GM21737 (cell line): Measurements from ENCODE around the gene LRRD1.
"Not testable (repeated sequence)": the region's sequence is repeated elsewhere in the genome, so short reads cannot be mapped to it uniquely, and the experiment has no call there.

Source experiments
- ATAC-seq: cut with Tn5 transposase; IDR thresholded peaks from one replicate; pipeline ENCODE4 v1.9.1; 2021; ENCODE audit warnings: mild to moderate bottlenecking, moderate library complexity; ENCODE audit not compliant: unreplicated experiment

The LRRD1 gene

DNA sequence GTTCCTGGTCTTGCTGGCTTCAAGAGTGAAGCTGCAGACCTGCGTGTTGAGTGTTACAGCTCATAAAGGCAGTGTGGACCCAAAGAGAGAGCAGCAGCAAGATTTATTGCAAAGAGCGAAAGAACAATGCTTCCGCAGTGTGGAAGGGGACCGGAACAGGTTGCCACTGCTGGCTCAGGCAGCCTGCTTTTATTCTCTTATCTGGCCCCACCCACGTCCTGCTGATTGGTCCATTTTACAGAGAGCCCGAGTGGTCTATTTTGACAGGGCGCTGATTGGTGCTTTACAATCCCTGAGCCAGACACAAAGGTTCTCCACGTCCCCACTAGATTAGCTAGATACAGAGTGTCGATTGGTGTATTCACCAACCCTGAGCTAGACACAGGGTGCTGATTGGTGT, 36.2 kb downstream of the LRRD1 start:
- not testable (repeated sequence) for ATAC-seq

DNA sequence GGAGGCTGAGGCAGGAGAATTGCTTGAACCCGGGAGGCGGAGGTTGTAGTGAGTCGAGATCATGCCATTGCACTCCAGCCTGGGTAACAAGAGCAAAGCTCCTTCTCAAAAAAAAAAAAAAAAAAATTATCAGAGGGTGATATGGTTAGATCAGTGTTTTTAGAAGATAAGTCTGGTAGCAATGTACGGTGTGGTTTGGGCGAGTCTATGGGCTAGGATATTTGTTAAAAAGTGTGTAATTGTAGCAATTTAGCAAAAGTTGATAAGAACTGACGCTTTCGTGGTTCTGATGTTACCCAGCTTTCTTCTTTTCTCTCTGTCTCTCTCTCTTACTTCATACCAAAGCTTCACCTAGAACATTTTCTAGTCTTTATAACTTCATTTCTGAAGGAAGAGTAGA, 37.8 kb downstream of the LRRD1 start:
- no peak for ATAC-seq

DNA sequence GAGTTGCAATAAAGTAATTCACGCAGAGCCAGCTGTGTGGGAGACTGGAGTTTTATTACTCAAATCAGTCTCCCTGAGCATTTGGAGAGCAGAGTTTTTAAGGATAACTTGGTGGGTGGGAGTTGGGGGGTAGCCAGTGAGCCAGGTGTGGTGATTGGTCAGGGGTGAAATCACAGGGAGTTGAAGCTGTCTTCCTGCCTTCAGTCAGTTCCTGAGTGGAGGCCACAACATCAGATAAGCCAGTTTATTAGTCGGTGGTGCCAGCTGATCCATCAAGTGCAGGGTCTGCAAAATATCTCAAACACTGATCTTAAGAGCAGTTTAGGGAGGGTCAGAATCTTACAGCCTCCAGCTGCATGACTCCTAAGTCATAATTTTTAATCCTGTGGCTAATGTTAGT, 41.4 kb downstream of the LRRD1 start:
- ATAC-seq, result no peak

DNA sequence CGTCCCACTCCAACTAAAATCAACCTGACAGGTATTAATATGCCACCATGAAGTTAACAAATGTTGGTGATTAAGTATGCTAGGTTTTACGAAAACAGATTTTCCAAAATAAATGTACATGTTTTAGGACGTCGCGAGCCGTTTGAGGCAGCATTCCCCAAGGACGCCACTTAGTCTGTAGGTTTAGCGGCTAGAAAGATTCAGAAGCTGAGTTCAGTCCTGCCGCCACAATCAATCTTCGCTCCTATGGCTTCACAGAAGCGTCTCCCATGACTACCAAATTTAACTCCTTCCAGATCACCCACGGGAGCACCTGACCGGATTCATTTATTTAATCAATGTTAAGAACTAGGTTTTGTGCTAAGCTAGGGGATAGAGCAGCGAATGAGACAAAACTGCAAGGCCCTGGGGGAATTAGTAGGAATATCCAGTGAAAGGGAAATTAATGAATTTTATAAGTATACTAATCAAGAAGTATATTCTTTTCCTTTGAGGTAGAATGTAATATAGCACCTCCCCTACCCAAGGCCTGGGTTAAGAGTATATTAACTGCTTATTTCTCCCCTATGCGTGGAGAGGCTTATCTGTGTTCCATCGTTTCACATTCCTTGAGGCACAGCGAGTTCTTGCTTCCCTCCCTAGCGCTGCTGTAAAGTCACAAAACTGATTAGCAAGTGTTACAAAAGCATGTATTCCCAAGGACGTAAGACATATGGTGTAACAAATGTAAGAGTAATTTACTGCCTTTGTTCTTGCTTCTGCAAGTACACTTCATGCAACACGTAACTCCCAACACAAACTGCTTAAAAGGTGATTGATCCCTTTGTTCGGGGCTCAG, 43.7 kb downstream of the LRRD1 start:
- no peak for ATAC-seq

DNA sequence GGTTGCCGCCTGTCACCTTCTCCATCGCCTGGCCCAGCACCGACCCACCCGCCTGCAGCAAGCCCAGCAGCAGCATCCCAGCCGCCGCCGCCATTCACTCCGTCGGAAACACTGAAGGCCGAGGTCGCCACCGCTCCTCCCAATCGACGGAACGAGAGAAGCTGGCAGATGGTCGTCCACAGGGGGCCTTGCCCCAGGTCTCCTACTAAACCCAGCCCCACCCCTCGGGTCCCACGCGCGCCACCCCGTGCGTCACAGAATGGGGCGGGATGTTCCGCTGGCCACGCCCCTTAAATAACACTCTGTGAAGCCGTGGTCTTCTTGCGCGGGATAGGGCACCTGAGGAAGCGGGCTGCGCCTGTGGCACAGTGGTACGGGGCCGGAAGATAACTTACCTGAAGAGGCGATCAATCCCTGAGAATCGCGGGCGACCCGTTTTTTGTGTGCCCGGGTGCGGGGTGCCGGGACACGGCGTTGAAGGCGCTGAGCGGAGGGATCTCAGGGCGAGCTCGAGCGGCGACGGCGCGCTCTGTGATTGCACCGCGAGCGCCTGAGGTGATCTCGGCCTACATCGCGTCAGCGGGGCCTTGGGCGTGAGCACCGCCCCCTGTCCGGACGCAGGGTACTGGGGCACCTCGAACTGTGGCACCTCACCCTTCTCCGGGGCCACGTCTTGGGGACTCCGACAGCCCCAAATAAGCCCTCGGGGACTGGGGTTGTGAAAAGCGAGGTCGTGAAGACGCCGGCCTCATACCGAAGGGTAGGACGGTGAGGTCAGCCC, 44.5 kb downstream of the LRRD1 start, which contains the start of gene CYP51A1:
Gene CYP51A1 (minus strand): TSS at position 207 of the 781 bp plus-strand sequence. CDS start 113 bp downstream, at position 94.
- peak; percentile 89 for ATAC-seq

DNA sequence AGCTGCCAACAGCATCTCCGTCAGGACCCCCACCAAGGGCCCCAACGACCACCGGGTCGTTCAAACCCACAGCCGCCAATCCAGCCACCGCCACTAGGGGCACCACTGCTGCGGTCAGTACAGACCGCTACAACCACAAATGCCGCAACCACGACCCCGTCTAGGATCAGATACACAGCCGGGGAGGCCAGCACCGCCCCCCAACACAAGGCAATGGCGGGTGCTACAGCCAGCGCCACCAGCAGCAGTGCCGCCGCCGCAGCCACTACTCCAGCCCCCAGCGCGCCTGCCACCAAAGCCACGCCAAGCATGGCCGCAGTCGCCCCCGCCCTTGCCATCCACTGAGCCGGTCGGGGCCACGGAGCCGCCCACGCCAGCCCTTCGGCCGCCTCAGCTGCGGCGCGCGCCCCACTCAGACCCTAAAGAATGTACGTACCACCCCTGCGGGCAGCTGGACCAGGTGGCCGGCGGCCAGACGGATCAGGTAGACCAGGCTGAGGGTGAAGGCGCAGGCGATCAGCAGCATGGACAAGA, 45.1 kb downstream of the LRRD1 start:
- ATAC-seq, result peak; percentile 26

DNA sequence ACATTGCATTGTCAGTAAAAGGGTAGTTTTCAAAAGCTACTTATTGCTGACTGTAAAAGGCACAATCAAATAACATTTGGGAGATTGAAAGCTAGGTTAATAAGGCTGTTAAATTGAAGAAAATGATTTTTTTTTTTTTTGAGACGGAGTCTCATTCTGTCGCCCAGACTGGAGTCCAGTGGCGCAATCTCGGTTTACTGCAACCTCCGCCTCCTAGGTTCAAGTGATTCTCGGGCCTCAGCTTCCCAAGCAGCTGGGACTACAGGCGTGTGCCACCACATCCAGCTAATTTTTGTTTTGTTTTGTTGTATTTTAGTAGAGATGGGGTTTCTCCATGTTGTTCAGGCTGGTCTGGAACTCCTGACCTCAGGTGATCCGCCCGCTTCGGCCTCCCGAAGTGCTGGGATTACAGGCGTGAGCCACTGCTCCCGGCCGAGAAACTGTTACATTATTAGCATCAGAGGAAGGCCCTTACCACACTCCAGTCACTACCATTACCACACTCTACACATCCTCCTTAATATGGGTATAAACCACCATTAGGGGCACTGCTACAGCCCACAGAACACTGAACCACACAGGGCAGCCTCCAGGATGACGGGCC, 45.7 kb downstream of the LRRD1 start:
- ATAC-seq, result no peak

DNA sequence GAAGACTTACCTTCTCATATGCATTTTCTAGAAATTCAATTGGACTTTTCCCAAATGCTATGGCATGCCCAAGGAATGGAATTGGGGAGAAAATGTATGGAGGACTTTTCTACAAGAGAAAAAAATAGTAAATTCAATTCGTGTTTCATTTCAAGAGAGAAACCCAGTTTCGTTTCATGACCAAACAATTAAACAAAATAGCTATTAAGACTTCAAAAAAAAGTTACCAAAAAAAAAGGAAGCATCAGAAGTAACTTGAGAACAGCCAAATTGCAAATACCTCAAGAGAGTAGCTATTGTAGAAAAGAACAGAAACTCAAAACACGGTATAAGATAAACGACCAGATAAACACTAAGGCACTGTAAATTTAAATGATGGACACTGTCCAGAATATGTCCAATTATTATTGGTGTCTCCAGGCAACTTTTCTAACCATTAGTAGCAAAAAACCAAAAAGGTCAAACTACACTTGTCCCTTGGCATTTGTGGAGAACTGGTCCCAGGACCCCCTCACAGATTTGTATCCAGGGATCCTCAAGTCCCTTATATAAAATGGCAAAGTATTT, 47.1 kb downstream of the LRRD1 start:
- no peak for ATAC-seq

DNA sequence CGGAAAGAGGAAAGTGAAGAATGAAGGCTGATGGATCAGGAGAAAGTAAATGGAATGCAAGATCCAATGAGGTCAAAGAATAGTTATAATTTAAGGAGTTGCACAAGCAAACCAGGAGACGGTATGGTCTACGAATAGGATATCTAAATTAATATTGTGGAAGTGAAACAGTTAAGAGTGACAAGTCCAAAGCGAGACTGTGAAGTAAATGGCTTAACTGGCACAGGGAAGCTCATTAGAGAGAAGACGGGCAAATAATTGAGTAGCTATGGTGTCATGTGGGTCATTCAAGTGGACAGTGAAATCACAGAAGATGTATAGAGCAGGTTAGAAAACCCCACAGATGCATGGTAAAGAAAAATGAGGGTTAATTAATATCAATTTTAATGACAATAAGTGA, 47.8 kb downstream of the LRRD1 start:
- ATAC-seq, result no peak

DNA sequence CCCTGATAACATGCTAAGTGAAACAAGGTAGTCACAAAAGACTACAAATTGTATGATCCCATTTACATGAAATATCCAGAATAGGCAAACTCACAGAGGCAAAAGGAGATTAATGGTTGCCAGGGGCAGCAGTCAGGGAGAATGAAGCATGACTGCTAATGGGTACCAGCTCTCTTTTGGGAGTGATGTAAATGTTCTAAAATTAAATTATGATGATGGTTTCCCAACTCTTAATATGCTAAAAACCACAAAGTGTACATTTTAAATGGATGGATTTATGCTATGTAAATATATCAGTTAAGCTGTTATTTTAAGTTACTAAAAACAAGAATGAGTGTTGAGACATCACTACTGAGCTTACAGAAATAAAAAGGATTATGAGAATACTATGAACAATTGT, 57.3 kb downstream of the LRRD1 start:
- no peak for ATAC-seq

DNA sequence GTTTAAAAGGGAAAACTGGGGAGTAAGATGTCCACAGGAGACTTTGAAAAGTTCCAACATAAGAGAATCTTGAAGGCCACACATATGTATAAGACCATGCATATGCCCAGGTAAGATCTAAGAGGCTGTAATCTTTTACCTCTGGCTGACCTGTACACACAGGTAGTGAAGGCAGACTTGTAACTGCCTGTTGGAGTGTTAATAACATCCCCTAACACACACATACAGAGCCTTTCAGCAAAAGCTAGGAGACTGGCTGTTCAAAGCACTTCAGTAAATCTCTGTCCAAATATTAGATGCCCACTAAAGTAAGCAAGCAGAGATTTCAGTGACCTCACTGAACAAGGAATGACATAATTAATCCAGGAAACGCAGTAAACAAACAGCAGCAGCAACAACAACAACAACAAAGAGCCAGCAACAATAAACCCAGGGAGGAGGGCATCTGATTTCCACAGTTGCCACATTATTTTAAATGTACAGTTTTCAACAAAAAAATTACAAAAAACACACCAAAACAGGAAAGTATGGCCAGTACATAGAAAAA, 59.7 kb downstream of the LRRD1 start:
- no peak for ATAC-seq

DNA sequence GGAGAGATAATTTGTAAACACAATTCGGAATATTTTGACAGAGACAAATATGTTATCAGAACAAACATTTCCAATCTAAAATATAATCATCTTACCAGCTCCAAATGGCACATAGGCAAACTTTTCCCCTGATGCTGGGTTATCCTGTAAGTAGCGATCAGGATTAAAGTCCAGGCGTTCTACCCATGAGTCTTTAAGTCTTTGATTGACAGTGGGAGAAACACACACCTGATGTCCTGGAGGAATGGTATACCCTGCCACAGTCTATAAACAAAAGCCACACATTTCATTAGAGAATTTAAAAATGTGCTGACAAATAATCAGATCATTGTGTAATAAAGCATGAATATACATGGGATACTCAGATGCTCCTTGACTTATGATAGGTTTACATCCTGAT, 62.0 kb downstream of the LRRD1 start:
- no peak for ATAC-seq

DNA sequence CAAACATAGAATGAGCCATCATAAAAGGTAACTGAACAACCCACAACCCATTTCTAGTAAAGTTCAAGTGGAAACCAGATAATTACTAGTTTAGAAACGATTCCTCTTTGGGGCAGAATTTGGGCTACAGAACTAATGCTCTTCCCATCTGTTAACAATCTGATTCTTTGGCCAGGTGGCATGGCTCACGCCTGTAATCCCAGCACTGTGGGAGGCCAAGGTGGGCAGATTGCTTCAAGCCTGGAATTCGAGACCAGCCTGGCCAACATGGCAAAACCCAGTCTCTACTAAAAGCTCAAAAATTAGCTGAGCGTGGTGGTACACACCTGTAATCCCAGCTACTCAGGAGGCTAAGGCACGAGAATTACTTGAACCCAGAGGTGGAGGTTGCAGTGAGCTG, 63.1 kb downstream of the LRRD1 start:
- no peak for ATAC-seq

DNA sequence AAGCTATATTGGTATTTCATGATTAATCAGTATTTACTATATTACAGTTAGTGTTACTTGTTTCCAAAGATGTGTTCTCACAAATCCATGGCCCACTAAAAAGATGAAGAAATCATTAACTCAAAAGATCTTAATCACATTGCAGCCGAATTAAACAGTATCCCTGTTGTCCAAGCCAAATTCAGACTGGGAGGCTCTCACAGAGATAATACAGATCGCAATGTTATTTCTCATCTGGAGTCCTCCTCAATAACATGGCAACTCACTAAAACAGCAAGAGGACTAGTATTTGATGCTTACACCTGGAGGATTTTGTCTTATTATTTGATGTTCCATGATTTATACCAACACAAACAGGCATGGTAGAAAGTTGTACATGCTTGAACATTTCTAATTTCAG, 68.1 kb downstream of the LRRD1 start:
- ATAC-seq, result no peak

DNA sequence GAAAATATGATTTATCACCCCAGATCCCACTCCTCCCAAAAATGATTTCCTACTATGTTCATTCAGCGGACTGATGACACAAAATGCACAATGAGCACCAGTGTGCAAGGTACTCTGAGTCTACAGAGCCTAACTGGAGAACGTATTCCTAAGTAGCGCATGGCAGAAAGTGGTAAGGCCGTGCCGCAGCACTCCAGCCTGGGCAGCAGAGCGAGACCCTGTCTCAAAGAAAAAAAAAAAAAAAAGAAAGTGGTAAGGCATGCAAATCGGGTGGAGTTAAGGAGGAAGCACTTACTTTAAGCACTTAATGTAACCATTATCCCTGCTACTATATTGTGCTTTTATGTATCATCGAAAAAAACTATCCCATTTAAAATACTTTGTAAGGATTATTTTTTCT, 70.1 kb downstream of the LRRD1 start:
- no peak for ATAC-seq

DNA sequence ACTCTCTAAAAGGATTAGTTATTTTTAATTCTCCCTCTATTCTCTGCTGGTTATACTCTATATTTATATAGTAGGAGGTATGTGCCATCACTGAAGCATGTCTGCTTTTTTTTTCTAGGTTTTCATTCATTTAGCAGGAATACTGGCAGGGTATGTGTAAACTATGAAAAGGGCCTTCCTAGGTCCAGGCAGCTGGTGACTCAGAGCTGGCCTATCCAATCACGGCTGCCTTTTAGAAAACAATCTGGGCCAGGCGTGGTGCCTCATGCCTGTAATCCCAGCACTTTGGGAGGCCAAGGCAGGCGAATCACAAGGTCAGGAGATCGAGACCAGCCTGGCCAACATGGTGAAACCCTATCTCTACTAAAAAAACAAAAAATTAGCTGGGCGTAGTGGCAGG, 76.1 kb downstream of the LRRD1 start:
- ATAC-seq, result not testable (repeated sequence)

DNA sequence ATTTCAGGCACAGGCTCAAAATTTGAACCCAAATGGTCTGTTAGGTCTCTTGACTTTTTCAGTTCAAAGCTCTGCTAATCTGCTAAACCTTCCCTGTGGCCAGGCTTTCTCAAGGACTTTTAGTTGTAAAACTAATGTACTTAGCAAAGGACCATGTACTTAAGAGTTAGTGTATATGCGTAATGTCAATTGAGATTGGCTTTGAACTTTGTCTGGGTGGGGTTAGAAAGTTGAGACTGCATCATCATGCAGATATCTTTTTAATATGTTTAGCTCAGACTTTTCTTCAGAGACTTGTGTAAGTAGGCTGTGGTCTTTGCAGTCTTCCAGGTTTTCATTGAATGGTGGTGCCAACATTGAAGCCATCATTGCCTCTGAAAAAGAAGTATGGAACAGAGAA, 78.4 kb downstream of the LRRD1 start:
- no peak for ATAC-seq

DNA sequence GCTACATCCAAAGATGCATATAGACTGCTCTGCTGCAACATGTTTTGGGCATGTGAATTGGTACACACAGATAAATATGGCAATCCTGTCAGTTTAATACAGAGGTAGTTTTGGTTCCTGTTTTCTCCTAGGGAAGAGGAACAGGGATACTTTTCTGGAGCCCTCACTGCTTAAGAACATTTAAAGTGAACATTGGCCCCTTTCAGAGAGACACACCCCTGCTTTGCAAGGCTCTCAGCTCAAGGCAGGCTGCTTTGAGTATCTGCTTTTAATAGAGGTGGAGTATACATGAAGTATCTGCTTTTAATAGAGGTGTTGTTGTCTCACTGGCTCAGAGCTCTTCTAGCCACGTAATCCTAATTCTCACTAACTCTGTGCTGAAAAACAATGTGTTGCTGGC, 83.6 kb downstream of the LRRD1 start:
- no peak for ATAC-seq
